K562 (cell line): ENCODE measurements around the gene RSPH1. TPM values are rescaled to one million over a fixed set of nuclear protein-coding genes. Genes with fewer than 3 reads are reported as not detected.

ENCODE experiments used
- ATAC-seq: fragments of 200-7000 bp; cut with Tn5 transposase; 3 replicates; pipeline ENCODE4 v1.9.1; 2020; ENCODE audit warnings: moderate library complexity
- BruUV-seq: library from RNA; stranded (reverse); fragments of 400-500 nt; replicated peaks from 2 replicates; lab custom pipeline; 2021; lab: Mats Ljungman, UMichigan
- CTCF ChIA-PET: fragments of 300-600 bp; formaldehyde crosslinking; extraction: SDS; loops from one replicate; lab custom pipeline; 2021; ENCODE audit warnings: low intra/inter-chr PET ratio; lab: Yijun Ruan, JAX
- POLR2A ChIA-PET: fragments of 300-600, 350-650 bp; sonication (Branson Sonifier 250); formaldehyde crosslinking; extraction: SDS; loops from one replicate; lab custom pipeline; 2021; ENCODE audit warnings: antibody characterized with exemption, inconsistent platforms; lab: Yijun Ruan, JAX
- DNase-seq, 4 experiments: peaks; one replicate each; pipeline versions ENCODE4 v3.0.0 to v3.0.0-alpha.2; 2011 to 2018; ENCODE audit warnings: low spot score in 3 of 4, mixed read lengths in 3 of 4; ENCODE audit errors: extremely low read depth in 1 of 4
- FAIRE-seq: peaks from 2 replicates; lab custom pipeline; 2011; peaks lifted over from hg19 to GRCh38; lab: Jason Lieb, UNC
- H2AFZ ChIP-seq: 2 replicates; pipeline ENCODE4 v1.6.0; 2011; ENCODE audit warnings: low read depth, low read length, control low read depth, inconsistent platforms
- H3K27ac ChIP-seq: fragments of 200-600 bp; 3 replicates; pipeline ENCODE4 v1.8.0; 2011; ENCODE audit warnings: low read depth, mild to moderate bottlenecking, control low read depth, inconsistent platforms, low read length, moderate library complexity, mixed read lengths; ENCODE audit errors: extremely low read depth
- H3K27me3 ChIP-seq, 2 experiments: fragments of 300-600 bp in 1 of 2; 2 replicates in 1 of 2; 3 replicates in 1 of 2; pipeline versions ENCODE4 v1.6.0 to v1.8.0; 2011; ENCODE audit warnings: inconsistent platforms in 2 of 2, low read length in 2 of 2, mild to moderate bottlenecking in 1 of 2, mixed read lengths in 1 of 2, moderate library complexity in 1 of 2; ENCODE audit not compliant: control insufficient read depth in 2 of 2, insufficient read depth in 2 of 2
- H3K36me3 ChIP-seq: fragments of 300-600 bp; 3 replicates; pipeline ENCODE4 v1.8.0; 2011; ENCODE audit warnings: mild to moderate bottlenecking, low read length, inconsistent platforms; ENCODE audit not compliant: control insufficient read depth, insufficient read depth
- H3K4me1 ChIP-seq, 2 experiments: fragments of 200-600 bp in 1 of 2; replicated peaks in 1 of 2; 2 replicates in 1 of 2; 3 replicates in 1 of 2; pipeline versions ENCODE4 v1.5.1 to v1.8.0; 2011; ENCODE audit warnings: inconsistent platforms in 2 of 2, low read length in 2 of 2, mild to moderate bottlenecking in 1 of 2, mixed read lengths in 1 of 2, moderate library complexity in 1 of 2; ENCODE audit not compliant: control insufficient read depth in 2 of 2, insufficient read depth in 2 of 2
- H3K4me2 ChIP-seq: 2 replicates; pipeline ENCODE4 v1.6.1; 2011; ENCODE audit warnings: low read length, control low read depth, inconsistent platforms, mixed read lengths; ENCODE audit not compliant: insufficient read depth
- H3K4me3 ChIP-seq: fragments of 200-600 bp; sonication (generic), shearing (Covaris generic); 2 replicates; pipeline ENCODE4 v1.5.1; 2016; ENCODE audit warnings: control low read depth, inconsistent platforms
- H3K79me2 ChIP-seq: fragments of 200-600 bp; 3 replicates; pipeline ENCODE4 v1.8.0; 2011; ENCODE audit warnings: low read length, inconsistent platforms; ENCODE audit not compliant: control insufficient read depth, insufficient read depth
- H3K9ac ChIP-seq, 2 experiments: 2 replicates each; pipeline versions ENCODE4 v1.6.0 to v1.6.1; 2011; ENCODE audit warnings: low read depth in 2 of 2, low read length in 2 of 2, control low read depth in 1 of 2, inconsistent platforms in 1 of 2, mild to moderate bottlenecking in 1 of 2, mixed read lengths in 1 of 2; ENCODE audit not compliant: insufficient read depth in 1 of 2
- H3K9me1 ChIP-seq: one replicate; pipeline ENCODE4 v1.6.0; 2011; ENCODE audit warnings: inconsistent platforms, mild to moderate bottlenecking, low read length, moderate library complexity; ENCODE audit not compliant: control insufficient read depth, insufficient read depth
- H3K9me3 ChIP-seq: replicated peaks from 2 replicates; pipeline ENCODE4 v1.5.1; 2011; ENCODE audit warnings: low read depth, low read length, inconsistent platforms; ENCODE audit not compliant: control insufficient read depth, insufficient read depth
- H4K20me1 ChIP-seq: replicated peaks from 2 replicates; pipeline ENCODE4 v1.6.1; 2011; ENCODE audit warnings: low read length, inconsistent platforms, mixed read lengths; ENCODE audit not compliant: control insufficient read depth, insufficient read depth
- BRD4 ChIP-seq: fragments of 200-600 bp; sonication (generic); IDR thresholded peaks from 2 replicates; pipeline ENCODE4 v1.6.1; 2017; ENCODE audit warnings: inconsistent platforms
- JUND ChIP-seq, 2 experiments: IDR thresholded peaks; 2 replicates in 1 of 2; 3 replicates in 1 of 2; pipeline ENCODE4 v1.6.1; 2011; ENCODE audit warnings: borderline replicate concordance in 2 of 2, low read depth in 2 of 2, low read length in 2 of 2, improper control_type of control experiment in 1 of 2, missing biosample characterization in 1 of 2, missing genetic modification characterization in 1 of 2, missing genetic modification reagents in 1 of 2
- MEIS2 ChIP-seq: fragments of 450-650 bp; IDR thresholded peaks from 2 replicates; pipeline ENCODE4 v1.6.1; 2014; ENCODE audit warnings: mild to moderate bottlenecking; ENCODE audit not compliant: partially characterized antibody
- RAD51 ChIP-seq: fragments of 450-650 bp; IDR thresholded peaks from 2 replicates; pipeline ENCODE4 v1.7.1; 2016; ENCODE audit warnings: low read depth, mild to moderate bottlenecking, borderline replicate concordance
- WGBS: fragments of 100-300 bp; shearing (Covaris generic); methylation state at CpG from one replicate; pipeline ENCODE4 v1.1.6; 2016; ENCODE audit warnings: low coverage, mixed read lengths; ENCODE audit not compliant: insufficient coverage; ENCODE audit errors: missing lambda C conversion rate; 5-methylcytosine and 5-hydroxymethylcytosine counted together
- in situ Hi-C: fragments of 300-500 bp; cut with MboI; formaldehyde crosslinking; loops from 4 replicates; pipeline ENCODE4 v1.15.0; 2018; ENCODE audit warnings: inconsistent platforms, mixed read lengths
- intact Hi-C: fragments of 100-400 bp; cut with micrococcal nuclease; formaldehyde crosslinking; loops from 2 replicates; pipeline ENCODE4 v1.14.2; 2022
- polyA plus RNA-seq, 8 experiments: library from polyadenylated mRNA; depleted of rRNA in 4 of 8; stranded (reverse) in 5 of 8; unstranded in 3 of 8; fragments of >200 nt; fragmentation: Nextera tagmentation in 2 of 8; fragmentation: Illumina TruSeq in 1 of 8; extraction: Ambion mirVana in 2 of 8; extraction: Trizol in 1 of 8; gene quantifications; 2 replicates each; pipeline versions ENCODE4 v1.2.1 to v1.2.3, GENCODE V29; 2011 to 2014; ENCODE audit warnings: inconsistent platforms in 1 of 8, missing spikeins in 1 of 8
- total RNA-seq, 7 experiments: library from RNA; depleted of rRNA in 6 of 7; stranded (reverse); fragments of >200 nt in 6 of 7; fragmentation: Illumina TruSeq in 2 of 7; extraction: Trizol in 2 of 7; gene quantifications; 2 replicates each; pipeline versions ENCODE4 v1.2.1 to v1.2.3, GENCODE V29; 2011 to 2021; ENCODE audit warnings: low replicate concordance in 1 of 7

The RSPH1 gene
- total and polyA plus RNA-seq, 9 of the 15 experiments (the other 6 are each of a cell fraction or from before 2014, with no cell fraction given): 0.17 TPM; not detected in 8

DNA sequence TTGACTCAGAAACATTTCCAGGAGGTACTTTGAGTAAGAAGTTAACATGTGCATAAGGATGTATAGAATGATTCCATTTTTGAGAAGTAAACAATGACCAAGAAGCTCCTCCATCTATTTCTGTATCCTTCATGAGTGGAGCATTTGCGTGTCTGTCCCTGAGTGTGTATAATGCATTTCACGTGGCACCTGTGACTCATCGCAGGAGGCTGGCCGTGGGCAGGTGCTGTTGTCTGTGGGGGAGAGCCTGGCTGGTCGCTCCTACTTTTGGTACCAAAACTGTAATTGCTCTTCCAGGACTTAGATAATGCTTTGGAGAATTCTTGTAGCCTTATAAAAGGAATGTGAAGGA lies 34.1 kb upstream of the RSPH1 start:
- Histone ChIP-seq H4K20me1 (peaks cover 11% of the 10 kb centered on the region), H3K27ac (no peak overlapping the region), H3K27me3 (peaks cover 60 to 80% of the 10 kb centered on the region in 2 experiments), H3K9me3 (no peaks in the 10 kb centered on the region), H3K4me3 (no peak overlapping the region), H3K4me1 (peaks cover 0 to 8% of the 10 kb centered on the region in 2 experiments; a peak in 3 of 5 replicates), H3K36me3 (no peaks in the 10 kb centered on the region), H3K9me1 (no peaks in the 10 kb centered on the region), H3K79me2 (no peaks in the 10 kb centered on the region), H2AFZ (no peak overlapping the region), H3K4me2 (no peak overlapping the region), H3K9ac (no peak overlapping the region)
- TF ChIP-seq BRD4: no peak
- TF ChIP-seq JUND (IDR thresholded peaks at IDR 0.05; ENCODE audit: borderline replicate concordance, low read depth, low read length): no peak
- TF ChIP-seq JUND (tag; IDR thresholded peaks at IDR 0.05; ENCODE audit: borderline replicate concordance, low read depth, low read length): 0 out of 3 replicates have a peak, but pooled peaks have one; percentile 33
- POLR2A ChIA-PET: no interaction called here
- intact Hi-C loops (loop anchor here (10.0 kb wide), 2 partner anchors 165 to 375 kb away; partner anchors contain the start of gene TFF1), in situ Hi-C loops (no loop called here)
- no TSS peak for BruUV-seq
- DNase-seq: no peak
- no peak for ATAC-seq
- 4% methylated on average over 5 of the region's 5 CpGs for WGBS
- CTCF ChIA-PET: no interaction called here
- FAIRE-seq: no peak

DNA sequence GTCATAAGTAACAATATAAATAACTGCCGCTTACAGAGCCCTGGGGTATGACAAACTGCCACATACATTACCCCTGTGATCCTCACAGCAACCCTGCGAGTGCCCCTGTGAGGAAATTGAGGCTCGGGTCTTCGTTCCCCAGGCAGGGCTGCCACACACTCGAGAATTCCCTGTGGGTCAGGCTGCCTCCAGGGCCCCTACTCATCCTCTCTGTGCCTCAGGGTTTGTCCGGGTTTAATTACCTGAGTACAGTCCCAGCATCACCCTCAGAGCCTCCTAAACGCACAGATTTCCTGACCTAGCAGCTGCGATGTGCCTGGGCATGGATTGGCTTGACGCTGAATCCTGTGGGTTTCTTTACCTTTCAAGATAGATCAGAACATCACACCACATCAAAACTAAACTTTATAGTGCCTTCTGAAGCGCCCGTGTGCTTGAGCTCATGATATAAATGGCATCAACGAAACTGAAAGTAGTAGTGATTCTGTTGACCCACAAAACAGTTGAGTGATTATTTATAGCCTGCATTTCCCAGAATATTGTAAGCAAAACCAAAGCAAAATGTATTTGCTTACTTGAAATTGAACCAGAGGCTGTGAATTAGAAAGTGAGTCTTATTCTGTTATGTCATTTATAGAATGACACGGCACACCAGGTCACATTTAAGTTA lies 31.6 kb upstream of the RSPH1 start:
- Histone ChIP-seq H3K4me2 (no peak overlapping the region), H3K4me3 (no peak overlapping the region), H3K9ac (no peak overlapping the region), H3K9me1 (no peaks in the 10 kb centered on the region), H3K36me3 (no peaks in the 10 kb centered on the region), H4K20me1 (no peaks in the 10 kb centered on the region; the same call in 1 of the 2 replicates), H3K79me2 (no peaks in the 10 kb centered on the region), H3K27me3 (peaks cover 56 to 76% of the 10 kb centered on the region in 2 experiments), H3K4me1 (peaks cover 0 to 8% of the 10 kb centered on the region in 2 experiments; a peak in 2 of 5 replicates), H3K9me3 (no peaks in the 10 kb centered on the region), H3K27ac (no peak overlapping the region), H2AFZ (no peak overlapping the region)
- FAIRE-seq (no peak), DNase-seq (no peak), ATAC-seq (no peak)
- TF ChIP-seq MEIS2: peak; percentile 13
- no peak for TF ChIP-seq RAD51
- 5% methylated on average over 13 of the region's 13 CpGs for WGBS
- POLR2A ChIA-PET: interaction anchor here (0.7 to 1.7 kb wide), 4 partner anchors 9 to 19 kb away, joined by 3 to 11 read pairs (median 3); no protein-coding TSS in a partner anchor
- in situ Hi-C loops: loop anchor here (5.0 kb wide), 1 partner anchor 60 kb away; no protein-coding TSS in a partner anchor
- CTCF ChIA-PET: no interaction called here
- intact Hi-C loops: loop anchor here (10.0 kb wide), 1 partner anchor 47 kb away; no protein-coding TSS in a partner anchor
- BruUV-seq: no TSS peak
